GM12874 (cell line): ENCODE measurements around the gene TUBGCP5.

ENCODE experiments used
- TF ChIP-seq, protein P1 (sequence below): IDR thresholded peaks from 2 replicates; pipeline ENCODE4 v1.5.1; 2011; ENCODE audit warnings: low read depth, mild to moderate bottlenecking, control low read depth, low read length, moderate library complexity; ENCODE audit not compliant: insufficient read depth

TUBGCP5 gene

DNA sequence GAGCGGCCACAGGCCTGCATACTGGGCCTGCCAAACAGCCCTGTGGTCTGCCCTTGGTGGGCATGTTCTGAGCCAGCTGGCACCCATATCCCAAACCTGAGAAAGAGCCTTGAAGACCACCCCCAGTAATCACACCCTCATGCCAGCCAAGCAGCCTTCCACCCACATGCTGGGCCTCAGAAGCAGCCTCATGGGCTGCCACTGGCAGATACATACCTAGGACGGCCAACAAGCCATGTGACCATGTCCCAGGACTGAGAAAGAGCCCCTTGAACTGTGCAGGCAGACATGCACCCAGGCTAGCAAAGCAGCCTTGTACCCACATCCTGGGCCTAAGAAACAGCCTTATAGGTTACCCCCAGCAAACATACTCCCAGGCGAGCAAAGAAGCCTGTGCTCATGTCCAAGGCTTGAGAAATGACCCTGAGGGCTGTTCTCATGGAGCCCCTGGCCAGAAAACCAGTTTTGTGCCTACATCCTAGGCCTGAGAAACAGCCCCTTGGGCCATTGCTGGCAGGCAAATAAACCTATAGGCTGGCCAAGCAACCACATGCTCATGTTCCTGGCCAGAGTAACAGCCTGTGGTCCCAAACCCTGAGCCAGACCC is 24.9 kb downstream of the TUBGCP5 start:
- TF ChIP-seq, protein P1, sequence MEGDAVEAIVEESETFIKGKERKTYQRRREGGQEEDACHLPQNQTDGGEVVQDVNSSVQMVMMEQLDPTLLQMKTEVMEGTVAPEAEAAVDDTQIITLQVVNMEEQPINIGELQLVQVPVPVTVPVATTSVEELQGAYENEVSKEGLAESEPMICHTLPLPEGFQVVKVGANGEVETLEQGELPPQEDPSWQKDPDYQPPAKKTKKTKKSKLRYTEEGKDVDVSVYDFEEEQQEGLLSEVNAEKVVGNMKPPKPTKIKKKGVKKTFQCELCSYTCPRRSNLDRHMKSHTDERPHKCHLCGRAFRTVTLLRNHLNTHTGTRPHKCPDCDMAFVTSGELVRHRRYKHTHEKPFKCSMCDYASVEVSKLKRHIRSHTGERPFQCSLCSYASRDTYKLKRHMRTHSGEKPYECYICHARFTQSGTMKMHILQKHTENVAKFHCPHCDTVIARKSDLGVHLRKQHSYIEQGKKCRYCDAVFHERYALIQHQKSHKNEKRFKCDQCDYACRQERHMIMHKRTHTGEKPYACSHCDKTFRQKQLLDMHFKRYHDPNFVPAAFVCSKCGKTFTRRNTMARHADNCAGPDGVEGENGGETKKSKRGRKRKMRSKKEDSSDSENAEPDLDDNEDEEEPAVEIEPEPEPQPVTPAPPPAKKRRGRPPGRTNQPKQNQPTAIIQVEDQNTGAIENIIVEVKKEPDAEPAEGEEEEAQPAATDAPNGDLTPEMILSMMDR: no peak

DNA sequence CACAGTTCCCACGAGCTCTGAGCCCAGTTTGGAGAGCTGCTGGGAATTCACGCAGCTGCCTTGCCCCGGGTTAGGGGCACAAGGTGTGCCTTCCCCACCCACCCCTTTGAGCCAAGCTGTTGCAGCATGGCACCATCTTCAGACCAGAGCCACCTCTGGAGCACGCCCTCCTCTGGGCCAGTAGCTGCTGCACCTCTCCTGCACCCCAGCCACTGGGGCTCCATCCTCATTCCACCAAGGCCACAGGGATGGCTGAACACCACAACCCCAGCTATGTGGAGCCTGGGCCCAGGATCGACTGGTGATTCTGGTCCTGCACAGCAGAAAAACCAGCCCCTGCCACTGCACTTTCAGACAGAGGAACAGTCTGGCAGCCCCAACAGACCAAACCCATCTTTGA is 25.7 kb downstream of the TUBGCP5 start:
- TF ChIP-seq, protein P1: no peak

DNA sequence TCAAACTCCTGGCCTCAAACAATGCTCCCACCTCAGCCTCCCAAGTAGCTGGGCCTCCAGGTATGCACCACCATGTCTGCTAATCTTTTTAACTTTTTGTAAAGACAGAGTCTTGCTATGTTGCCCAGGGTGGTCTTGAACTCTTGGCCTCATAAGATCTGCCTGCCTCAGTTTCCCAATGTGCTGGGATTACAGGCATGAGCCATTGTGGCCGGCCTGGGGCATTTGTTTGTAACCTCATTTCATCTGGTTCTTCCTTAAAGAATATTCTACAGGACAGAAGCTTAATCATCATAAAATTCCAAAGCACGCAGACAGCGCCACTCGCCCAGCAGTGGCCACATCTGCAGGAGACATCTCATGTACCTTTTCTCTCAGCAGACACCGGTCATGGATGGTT is 35.6 kb downstream of the TUBGCP5 start:
- TF ChIP-seq, protein P1: no peak

DNA sequence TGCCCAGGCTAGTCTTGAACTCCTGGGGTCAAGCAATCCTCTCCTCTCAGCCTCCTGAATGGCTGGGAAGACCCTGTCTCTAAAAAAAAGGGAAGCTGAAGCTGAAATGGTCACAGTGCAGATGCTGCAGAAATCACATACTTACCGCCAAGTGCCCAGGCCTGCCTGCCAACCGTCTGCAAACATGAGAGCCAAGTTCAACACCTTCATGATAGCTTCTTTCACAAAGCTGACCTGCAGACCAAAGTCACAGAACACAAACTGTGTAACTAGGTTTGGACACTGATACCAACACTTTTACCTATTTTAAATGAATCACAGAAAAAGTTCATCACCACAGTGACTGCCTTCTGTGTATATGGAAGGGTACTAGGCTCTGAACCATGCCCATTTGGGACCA is 36.4 kb downstream of the TUBGCP5 start:
- TF ChIP-seq, protein P1: no peak

DNA sequence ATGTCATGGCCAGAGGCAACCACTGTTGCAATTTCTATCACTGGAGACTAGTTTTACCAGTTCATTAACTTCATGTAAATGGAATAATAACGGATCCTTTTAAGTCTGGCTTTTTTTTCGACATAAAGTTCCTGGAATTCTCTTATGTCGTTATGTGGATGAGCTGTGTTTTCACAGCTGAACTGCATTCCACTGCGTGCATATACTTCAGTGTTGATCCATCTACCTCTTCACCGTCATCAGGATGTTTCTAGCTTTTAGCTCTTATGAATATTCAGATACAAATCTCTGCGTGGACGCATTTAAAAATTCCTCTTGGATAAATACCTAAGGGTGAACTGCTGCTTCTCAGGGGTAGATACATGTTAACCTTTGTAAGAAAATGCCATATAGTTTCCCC is 43.6 kb downstream of the TUBGCP5 start:
- TF ChIP-seq, protein P1: no peak

DNA sequence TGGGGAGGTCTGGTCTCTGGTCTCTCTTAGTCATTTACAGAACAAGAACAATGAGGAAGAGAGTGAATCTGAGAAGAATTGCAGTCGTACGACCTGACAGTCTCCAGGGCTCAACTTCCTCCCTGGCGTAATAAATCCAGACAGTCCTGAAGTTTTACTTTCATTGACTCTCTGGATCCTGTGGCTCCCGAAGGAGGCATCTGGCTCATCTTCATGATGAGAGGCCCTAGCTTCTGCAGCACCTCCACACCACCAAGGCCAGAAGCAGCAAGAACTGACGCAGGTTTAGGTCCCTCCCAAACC is 47.4 kb downstream of the TUBGCP5 start:
- TF ChIP-seq, protein P1: no peak

DNA sequence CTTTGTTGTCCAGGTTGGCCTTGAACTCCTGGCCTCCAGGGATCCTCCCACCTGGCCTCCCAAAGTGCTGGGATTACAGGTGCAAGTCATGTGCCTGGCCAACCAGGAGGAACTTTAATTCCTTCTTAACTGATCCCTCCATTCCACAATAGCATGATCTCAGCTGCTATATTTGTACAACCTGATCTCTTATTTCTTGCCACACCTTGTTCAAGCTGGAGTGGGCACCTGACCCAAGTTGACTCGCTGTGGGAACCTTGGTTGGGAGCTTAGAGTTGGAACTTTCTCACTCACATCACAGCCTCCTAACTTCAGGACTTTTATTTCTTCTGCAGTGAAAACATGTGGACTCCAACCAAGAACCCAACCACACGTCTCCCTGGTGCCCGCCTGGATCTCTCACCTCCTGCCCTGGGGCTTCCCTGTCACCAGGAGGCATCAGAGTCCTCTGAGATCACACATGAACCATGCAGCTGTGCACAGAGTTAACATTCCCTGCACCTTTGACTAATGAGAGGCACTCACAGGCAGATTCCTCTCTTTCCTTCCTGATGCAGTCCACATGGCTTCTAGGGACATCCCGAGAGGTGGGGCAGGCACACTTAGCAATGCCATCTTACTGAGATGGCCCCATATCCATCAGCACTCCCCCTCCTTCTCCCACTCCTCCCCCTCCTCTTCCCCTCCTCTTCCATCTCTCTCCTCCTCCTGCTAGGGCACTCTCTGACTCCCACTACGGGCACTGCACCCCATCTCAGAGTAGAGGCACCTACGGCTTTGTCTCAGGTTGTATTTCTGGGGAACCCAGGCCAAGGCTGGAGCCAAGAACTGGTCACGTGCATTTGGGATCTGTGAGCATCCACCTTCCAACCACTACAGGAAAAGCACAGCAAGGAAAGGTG is 49.5 kb downstream of the TUBGCP5 start:
- TF ChIP-seq, protein P1: no peak
